GM19099 (cell line): ENCODE data around the gene CCDC146.

Experiments
- POLR2A ChIP-seq: IDR thresholded peaks from 3 replicates; pipeline ENCODE4 v1.6.1; 2011; ENCODE audit warnings: low read depth; ENCODE audit not compliant: insufficient read length; ENCODE audit errors: extremely low read depth

The CCDC146 gene

DNA sequence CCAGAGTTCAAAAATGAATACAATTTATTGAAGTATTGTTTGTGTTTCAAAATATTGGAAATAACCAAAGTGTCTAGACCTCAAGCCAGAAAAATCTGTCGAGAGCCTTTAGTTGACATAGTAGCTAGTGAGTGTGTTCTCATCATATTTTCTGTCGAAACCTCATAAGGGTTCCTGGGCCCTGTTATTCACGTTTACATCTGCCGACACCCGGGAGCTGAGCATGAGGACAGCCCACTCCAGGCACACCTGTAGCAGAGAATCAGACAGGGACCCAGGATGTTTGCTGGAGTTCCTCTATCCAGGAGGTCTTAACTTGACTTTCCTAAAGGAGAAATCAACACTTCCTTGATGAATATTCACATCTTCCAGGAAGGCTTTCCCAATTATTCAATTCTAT is 149.4 kb downstream of the CCDC146 start:
- TF ChIP-seq POLR2A = no peak

DNA sequence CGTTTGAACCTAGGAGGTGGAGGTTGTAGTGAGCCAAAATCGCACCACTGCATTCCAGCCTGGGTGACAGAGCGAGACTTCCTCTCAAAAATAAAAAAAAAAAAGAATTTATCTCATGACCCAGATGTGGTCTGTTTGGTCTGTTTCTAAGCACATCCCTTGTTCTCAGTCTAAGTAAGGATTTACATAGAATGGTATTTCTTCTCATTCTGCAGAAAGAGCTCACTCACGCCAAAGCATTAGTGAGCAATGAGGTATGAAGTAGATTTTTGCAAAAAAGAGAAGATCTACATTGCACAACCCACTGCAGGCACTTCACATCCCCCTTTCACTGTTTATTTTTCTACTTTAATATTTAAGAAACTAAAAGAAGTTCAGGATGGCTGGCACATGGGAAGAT is 153.7 kb downstream of the CCDC146 start:
- no peak for TF ChIP-seq POLR2A

DNA sequence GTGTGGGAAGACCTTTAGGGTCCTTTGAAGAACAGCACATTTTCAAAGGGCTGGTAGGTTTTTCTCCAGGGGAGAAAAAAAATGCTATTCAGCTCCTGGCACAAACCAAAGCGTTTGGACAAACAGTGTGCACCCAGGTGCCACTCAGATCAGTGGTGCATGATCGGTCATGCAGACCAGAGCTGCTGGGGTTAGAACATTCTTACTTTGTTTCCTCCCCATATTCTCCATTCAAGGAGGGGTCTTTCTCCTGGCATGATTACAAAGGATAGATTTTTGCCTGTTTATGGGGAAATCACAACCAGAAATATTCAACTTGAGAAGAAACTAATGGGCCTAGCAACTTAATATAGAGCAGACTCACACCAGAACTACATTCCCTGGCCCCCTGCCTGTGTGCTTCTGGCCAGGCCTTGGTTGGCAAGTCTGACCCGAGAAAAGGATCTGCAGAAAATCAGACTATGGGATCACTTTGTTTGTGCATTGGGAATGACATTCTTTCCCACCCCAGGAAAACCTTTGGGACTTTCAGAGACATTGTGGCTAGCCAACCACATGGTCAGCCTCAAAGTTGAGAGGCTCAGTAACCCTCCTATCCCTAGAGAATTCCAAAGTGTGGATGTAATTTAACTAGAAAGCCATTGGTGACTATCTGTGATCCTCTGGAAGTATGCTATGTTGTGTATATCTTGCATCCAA is 159.5 kb downstream of the CCDC146 start:
- TF ChIP-seq POLR2A = no peak

DNA sequence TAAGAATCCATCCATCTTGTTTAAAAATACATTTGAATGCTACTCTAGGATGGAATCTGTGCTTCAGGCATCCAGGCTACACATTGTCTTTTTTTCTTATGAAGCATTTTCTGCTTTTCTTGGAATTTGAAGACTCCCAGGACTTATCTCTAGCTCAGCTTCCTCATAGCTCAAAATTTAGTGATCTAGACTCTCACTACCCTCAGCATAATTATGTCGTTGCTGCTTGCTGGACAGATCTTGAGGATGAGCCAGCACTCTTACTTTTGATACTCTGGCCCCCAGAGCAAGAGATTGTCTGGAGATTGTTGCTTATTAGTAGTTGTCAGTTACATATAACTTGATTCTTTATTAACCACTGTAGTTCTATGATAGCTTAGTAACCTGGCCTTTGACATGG is 160.5 kb downstream of the CCDC146 start:
- no peak for TF ChIP-seq POLR2A

DNA sequence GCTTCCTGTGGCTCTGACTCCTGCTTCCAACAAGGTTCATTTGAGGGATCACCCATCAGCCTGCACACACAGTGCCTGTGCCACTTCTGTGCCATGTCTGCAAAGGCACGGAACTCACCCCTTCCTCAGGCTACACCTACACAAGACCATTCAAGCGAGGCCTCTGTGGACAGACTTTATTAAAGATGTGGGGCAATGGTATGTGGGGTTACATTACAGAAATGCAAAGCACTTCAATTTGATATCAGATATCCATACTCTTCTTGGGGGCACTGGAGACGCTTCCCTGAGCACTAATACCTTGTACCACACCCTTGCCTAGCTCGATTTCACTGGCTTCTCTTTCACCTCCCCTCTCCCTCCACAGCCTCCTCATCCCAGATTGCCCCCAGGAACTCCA is 161.6 kb downstream of the CCDC146 start:
- no peak for TF ChIP-seq POLR2A

DNA sequence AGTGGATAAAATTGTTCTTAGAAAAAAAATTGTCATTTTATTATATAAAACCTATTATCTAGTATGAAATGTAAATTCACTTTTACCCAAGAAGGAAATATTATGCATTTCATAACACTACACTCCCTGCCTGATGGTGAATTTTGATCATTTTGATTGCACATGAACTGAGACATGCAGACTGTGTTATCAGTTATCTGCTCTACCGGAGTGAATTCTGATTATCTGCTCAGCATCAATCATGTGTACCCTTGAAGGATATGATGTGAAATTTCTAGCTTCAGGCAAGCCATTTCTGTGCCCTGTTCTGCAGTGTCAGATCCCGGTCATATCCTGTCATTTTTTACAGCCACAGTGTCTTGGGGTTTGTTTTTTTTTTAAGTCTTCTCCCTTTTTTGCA is 162.2 kb downstream of the CCDC146 start:
- TF ChIP-seq POLR2A = no peak

DNA sequence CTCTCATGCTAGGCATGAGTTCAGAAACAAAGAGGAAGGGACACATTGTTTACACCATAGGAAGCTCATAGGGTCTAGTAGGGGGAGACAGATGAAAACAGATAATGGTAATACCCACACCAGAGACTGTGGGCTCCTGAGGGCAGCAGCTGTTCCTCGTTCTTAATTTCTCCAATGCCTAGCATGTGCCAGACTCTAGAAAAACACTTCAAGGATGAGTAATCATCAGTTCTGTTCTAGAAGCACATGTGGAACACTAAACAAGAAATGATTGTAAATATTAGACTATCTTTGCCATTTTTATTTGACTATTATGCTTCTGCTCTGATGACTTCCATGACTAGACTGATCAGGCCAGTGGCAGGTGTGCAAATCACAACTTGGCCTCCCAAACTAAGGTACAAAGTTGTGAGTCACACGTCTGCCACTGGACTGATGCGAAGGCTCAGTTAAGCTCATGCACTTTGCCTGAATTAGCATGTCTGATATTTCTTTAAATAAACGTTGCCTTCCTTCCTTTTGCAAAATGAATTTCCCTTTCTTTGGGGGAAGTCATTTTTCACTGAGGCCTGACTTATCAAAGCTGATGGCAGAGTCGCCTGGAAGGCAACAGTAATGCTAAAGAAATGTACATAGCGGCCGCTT is 166.4 kb downstream of the CCDC146 start:
- TF ChIP-seq POLR2A = no peak

DNA sequence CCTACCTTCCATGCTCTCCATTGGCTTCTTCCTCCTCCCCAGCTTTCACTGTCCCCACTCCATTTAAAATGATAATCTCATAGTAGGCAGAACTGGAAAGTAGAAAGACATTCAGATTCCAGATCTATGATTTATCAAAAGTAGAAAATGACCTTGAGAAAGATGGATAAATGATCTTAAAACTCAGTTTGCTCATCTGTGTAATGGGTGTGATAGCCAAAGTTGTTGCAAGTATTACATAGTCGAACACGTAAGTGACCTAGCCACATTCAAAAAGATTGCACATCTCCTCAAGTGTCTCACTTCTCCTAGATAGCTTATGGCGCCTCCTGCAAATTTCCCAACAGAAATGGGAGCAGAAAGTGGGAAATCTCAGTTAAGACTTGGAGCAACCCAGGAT is 167.0 kb downstream of the CCDC146 start:
- TF ChIP-seq POLR2A = no peak

DNA sequence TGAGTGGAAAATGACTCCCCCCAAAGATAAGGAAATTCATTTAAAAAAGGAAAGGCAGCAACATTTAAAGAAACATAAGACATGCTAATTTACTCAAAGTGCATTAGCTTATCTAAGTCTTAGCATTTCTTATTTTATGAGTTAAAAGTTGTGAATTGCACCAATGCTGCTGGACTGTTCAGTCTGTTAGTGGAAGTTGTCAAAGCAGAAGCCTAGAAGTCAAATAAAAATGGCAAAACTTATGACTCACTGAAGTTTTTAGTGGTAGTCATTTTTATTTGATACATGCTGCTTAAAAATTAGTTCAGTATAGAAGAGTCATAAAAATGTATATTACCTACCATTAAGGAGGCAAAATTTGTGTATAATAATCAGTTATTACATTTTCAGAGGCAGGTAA is 168.0 kb downstream of the CCDC146 start:
- no peak for TF ChIP-seq POLR2A

DNA sequence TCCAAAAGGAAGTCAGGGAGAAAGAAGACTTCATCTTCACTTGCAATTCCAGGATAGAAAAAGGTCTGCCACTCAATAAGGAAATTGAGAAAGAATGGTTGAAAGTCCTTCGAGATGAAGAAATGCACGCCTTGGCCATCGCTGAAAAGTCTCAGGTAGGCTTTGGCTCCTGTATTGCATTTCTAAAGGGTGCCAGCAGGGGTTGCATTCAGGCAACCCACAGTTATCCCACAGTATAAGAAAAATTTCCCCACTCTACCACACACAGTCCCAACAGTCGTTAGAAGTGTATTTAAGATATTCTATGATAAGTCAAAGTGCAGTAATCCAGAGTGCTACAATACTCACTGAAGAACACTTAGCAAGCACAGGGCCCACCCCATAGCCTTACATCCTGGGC is 170.6 kb downstream of the CCDC146 start:
- no peak for TF ChIP-seq POLR2A

DNA sequence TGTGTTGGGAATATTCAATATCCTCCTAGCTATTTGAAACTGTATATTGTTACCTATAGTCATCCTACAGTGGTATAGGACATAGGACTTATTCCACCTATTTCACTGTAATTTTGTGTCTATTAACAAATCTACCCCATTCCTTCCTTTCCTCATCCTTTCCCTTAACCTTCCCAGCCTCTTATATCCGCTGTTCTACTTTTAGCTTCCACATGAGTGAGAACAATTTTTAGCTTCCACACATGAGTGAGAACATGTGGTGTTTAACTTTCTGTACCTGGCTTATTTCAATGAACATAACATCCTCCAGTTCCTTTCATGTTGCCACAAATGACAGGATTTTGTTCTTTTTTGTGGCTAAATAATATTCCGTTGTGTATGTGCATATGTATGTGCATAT is 173.1 kb downstream of the CCDC146 start:
- TF ChIP-seq POLR2A = no peak

DNA sequence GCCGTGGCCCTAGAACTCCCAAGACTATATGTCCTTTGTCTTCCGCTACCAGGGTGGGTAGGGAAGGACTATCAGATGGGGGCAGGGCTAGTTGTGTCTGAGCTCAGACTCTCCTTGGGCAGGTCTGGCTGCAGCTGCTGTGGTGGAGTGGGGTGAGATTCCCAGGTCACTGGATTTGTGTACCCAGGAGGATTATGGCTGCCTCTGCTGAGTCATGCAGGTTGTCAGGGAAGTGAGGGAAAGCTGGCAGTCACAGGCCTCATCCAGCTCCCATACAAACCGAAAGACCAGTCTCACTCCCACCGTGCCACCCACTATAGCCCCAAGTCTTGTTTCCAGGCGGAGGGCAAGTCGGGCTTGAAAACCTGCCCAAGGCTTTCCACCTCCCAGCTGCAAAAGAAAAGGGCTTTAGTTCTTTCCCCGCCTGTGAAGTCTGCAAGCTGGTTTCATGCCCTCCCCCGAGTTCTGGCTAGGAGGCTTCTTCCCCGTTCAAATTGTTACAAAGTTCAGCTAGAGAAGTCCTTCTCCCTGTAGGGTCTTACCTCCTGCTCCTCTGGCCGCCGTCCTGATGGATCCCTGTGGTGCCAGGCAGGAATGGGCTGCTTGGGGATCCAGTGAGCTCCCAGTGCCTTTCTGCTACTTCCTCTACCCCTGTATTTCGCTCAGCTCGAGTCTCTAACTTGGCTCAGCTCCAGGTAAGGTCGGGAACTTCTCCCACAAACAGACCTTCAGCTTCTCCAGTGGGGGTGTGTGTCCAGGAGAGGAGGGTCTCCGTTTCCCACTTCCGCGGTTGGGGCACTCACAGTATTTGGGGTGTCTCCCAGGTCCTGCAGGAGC is 184.0 kb downstream of the CCDC146 start:
- no peak for TF ChIP-seq POLR2A

DNA sequence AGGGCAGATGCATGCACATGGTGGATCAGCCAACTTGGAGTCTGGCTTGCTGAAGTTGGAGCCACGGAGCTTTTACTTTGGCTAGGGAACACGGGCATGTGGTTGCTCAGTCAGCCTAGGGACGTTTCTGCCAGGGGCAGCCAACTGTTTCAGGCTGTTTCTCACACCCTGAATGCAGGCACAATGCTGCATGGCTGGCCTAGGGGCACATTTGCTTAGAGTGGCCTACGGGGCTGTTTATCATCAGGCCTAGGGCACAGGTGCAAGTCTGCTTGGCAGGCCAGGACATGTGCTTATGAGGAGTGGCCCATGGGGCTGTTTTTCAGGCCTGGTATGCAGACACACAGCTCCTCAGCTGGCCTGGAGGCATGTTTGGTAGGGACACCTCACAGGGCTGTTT is 186.4 kb downstream of the CCDC146 start:
- TF ChIP-seq POLR2A = no peak

DNA sequence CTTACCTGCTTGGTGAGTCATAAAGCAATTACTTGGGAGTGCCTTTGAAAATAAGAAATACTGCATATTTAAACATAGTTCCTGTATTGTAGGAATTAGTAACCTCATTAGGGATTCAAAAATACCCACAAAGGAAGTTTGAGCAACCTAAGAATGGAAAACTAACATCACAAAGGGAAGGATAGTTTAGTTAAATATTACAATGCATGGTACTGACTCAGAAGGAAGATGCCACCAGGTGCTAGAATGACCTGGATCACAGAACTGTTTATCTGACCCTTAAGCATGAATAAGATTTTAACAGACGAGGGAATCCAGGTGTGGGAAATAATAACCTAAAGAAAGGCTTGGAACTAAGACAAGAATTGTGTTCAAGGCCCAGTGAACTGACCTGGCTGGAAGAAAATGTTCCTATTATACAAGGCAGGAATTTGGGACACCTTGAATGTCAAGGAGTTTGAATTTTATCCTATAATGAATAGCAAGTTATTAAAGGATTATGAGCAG is 187.4 kb downstream of the CCDC146 start:
- no peak for TF ChIP-seq POLR2A

DNA sequence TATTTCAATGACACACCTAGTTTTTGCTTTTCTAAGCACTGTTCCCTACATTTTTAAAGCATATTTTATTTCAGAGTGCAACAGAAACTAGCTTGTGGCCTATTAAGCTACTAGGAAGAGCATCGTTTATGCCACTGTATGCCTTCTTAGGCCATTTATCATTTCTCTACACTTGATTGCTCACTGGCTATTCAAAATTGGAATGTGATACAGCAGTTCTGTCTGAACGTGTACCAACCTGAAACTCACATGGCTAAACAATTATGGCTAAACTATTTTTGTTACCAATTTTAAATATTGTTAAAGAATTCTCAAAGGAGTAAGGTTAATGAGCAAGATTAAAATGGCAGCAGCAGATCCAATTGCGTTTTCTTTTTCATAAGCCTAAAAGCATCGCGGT is 188.6 kb downstream of the CCDC146 start:
- TF ChIP-seq POLR2A = no peak

DNA sequence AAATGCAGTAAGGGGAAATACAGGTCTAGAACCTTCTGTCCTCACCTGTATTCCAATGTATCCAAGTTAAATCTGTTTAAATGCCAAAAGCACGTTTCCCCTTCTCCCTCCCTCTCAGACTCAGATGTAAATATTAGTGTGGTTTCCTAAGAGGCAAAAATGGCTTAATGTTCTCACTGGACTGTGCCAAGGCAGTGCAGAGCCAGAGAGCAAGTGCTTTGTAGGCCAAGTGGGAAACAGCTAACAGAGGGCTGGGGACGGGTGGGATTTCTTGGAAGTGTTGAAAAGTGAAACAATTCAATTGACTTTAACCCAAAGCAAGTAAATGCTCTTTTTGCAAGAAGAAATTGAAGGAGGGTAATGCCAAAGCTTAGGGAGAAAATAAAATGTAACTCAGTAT is 190.7 kb downstream of the CCDC146 start:
- TF ChIP-seq POLR2A = no peak
